Stimulated activated CD8-positive, alpha-beta memory T cell treated with anti-CD3 and anti-CD28 coated beads, Interleukin-4, amount 100 ng/mL, for 24 hours (primary cell): Measurements from ENCODE around the gene SERPINB6.
"Not testable (repeated sequence)": the region's sequence is repeated elsewhere in the genome, so short reads cannot be mapped to it uniquely, and the experiment has no call there.

Experiments
- DNase-seq: peaks from one replicate; pipeline ENCODE4 v3.0.0-alpha.2; 2020; ENCODE audit warnings: low read depth

Gene SERPINB6

GRCh38 chr6:2977799-2978590 lies 6.6 kb upstream of the SERPINB6 start:
- DNase-seq = no peak

GRCh38 chr6:2977290-2977689 lies 5.9 kb upstream of the SERPINB6 start:
- DNase-seq = no peak

DNA sequence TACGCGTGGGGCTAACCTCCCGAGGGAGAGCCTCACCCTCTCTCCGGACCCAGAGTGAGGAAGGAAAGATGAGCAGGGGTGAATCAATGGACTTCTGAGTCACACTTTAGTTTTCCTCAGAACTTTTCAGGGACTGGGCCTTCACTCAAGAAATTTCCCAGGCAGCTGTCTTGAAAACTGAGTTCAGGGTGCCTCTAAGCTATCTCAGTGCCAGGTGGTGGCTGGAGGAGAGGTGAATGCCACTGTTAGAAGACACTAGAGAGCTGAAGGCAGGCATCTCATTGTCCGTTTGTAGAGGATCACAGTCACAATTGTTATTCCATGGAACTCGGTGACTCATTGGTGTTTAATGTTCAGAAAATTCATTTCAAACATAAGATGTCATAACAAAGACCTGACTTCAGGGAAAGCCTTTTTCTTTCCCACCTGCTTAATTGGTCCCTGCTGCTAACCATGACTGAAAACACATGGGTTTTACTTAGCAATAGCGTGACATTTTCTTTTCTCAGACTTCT lies 5.3 kb upstream of the SERPINB6 start:
- no peak for DNase-seq

DNA sequence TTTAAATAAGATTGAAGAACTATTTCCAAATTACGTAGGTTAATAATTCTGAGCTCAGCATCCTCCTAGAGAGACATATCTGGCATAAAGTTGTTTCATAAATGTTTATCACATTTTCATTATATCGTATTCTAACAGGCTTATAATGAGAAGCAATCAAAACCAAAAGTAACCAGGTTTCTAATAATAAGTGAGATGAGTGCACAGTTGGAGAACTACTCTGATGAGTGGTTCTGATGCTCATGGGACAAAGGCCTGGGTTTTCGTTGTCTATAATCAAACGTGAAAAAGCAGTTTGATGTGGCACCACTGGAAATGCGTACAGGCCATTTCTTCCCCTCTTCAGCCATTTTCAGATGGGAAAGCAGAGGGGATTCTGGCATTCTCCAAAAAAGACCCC lies 4.7 kb upstream of the SERPINB6 start:
- DNase-seq = no peak

DNA sequence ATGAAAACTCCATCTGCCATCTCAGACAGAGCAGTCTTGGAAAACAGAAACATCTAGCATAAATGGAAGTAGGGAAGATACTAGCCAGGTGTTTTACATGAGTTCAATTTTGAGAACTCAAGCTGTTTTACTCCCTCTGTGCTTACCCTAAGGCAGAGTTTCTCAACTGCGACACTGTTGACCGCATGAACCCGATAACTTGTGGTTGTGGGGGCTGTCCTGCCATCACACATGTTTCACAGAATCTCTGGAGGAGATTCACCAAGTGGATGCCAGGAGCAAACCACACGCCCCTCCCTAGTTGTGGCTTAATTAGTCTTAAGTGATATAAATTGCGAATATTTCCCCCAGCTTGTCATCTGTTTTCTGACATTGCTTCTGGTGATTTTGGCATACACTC lies 2.3 kb upstream of the SERPINB6 start:
- no peak for DNase-seq

GRCh38 chr6:2973180-2973579 lies 1.8 kb upstream of the SERPINB6 start:
- DNase-seq = not testable (repeated sequence)

DNA sequence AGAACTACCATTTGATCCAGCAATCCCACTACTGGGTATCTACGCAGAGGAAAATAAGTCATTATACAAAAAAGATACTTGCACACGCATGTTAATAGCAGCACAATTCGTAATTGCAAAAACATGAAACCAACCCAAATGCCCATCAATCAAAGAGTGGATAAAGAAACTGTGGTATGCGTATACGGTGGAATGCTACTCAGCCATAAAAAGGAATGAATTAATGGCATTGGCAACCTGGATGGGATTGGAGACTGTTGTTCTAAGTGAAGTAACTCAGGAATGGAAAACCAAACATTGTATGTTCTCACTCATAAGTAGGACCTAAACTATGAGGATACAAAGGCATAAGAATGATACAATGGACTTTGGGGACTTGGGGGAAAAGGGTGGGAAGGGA lies 1.3 kb upstream of the SERPINB6 start:
- not testable (repeated sequence) for DNase-seq

DNA sequence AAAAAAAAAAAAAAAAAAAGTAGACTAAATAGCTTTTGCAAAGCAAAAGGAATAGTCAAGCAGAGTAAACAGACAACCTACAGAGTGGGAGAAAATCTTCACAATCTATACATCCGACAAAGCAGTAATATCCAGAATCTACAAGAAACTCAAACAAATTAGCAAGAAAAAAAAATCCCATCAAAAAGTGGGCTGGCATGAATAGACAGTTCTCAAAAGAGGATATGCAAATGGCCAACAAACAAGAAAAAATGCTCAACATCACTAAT lies 786 bp upstream of the SERPINB6 start:
- not testable (repeated sequence) for DNase-seq

DNA sequence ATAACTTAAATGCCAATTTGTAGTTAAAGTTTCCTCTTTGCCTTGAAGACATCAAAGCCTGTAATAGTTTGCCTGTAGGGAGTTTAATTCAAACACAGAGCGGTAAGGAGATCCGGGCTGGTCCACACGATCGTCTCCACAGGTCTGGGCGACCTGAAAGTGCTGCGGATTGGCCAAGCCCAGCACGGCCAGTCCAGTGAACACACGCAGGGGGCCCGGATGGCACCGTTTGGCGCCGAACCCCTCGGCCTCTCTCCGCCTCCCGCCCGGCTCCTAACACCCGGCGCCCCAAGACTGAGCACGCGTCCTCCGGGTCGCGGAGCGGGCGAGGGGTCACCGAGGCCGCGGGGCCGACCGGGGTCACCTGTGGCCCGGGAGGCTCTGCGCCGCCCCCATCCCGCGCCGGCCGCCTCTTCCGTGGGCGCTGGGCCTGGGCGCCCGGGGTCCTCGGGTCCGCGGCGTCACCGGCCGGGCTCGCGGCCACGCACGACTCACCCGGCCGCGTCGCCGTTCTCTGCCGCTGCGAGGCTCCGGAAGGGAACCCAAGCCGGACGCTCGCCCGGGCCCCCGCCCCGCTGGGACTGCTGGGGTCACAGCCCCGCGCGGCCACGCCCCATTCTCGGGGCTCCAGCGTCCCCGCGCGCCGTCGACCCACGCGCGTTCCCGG lies 481 bp downstream of the SERPINB6 start:
- DNase-seq = peak; percentile 39

DNA sequence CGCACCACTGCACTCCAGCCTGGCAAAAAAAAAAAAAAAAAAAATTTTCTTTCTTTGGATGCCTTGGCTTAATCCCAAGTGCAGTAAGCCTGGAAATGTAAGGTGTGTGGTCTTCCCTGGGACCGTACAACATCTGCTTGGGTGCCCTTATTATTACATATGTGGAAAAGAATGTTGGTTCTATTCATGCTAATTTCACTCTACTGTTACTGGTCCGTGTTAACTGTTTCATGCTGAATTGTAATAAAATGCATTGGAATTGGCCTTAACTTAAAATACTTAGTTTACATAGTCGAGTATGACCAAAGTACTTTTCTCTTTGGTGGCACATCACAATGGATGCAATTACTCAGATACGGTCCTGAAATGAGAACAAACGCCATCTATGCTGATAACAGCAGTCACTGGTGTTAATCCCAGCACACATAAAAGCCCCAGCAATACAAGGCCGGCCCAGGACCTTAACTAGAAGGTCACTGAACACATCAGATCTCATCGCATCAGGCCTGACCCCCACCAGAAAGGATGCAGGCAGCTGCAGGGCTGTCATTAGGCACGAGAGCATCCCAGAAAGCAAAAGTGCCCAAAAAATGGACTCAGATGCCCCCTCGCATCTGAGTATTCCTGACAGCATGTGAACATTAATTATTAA lies 1.2 kb downstream of the SERPINB6 start:
- no peak for DNase-seq

DNA sequence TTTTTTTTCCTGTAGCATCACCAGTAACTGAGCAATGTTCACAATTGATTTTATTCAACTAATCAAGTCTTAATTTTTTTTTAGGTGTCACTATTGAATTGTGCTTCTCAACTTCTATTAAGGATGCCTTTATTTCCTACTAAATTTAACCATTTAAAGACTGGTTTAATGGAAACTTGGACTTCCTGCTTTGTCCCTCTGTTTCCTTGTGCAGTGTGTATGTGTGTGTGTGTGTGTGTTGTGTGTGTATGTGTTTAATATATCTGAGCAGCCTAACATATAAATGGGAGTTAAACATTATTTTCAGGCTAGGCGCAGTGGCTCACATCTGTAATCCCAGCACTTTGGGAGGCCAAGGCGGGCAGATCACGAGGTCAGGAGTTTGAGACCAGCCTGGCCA lies 1.8 kb downstream of the SERPINB6 start:
- DNase-seq = no peak

DNA sequence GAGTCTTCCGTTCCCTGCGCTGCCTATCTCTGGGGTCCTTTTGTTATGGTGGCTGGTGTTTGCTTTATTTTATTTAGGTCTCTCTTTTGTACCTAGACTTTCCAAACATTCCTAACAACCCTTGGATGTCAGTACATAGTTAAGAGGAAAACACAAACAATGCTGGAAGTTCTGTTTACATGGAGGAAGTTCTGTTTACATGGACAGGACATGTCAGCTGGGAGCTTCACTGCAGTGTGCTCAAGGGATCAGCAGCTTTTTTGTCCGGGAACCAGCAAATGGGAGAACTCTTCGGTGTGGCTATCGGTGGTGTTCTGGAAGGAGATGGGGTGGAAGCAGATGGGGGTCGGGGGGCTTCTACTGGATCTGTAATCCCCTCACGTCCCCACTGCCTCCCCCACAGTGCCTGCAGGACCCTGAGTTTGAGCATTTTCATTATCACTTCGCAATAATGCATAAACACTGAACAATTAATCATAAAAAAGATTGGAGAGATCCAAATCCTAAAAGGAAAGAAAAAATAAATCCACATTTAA lies 2.7 kb downstream of the SERPINB6 start:
- no peak for DNase-seq

GRCh38 chr6:2967936-2968335 lies 3.4 kb downstream of the SERPINB6 start:
- DNase-seq = no peak

GRCh38 chr6:2966347-2966746 lies 5.0 kb downstream of the SERPINB6 start:
- DNase-seq = no peak

DNA sequence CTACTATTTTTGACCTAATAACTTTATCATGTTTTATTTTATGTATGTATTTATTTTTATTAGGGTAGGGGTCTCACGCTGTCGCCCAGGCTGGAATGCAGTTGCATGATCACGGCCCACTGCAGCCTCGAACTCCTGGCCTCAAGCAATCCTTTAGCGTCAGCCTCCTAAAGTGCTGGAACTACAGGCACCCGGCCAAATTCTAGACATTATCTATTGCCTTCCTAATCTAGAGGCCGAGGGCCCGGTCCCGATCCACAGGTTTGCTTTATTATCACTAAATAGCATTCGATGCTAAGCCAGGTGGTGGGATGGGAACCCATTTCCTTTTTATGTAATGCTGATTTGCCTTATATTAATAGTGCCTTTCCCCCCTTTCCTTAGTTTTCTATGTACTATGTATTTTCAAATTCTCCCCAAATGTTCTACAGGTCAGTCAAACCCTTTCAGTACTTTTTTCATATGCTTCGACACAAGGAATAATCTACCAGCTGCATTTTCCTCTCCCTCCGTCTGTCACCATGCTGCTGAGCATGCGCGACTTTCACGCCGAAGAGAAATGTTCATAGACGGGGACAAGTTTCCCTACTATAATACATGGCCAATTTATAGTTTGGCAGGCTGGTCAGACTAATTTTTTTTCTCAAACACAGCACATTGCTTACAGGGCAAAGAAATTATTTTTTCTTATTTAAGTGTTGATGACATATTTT lies 6.4 kb downstream of the SERPINB6 start:
- DNase-seq = no peak

- DNase-seq = no peak
Observed at GRCh38 chr6:2963756-2964155, 7.6 kb downstream of the SERPINB6 start.

- DNase-seq = no peak
Observed at GRCh38 chr6:2962636-2963035, 8.7 kb downstream of the SERPINB6 start.

DNA sequence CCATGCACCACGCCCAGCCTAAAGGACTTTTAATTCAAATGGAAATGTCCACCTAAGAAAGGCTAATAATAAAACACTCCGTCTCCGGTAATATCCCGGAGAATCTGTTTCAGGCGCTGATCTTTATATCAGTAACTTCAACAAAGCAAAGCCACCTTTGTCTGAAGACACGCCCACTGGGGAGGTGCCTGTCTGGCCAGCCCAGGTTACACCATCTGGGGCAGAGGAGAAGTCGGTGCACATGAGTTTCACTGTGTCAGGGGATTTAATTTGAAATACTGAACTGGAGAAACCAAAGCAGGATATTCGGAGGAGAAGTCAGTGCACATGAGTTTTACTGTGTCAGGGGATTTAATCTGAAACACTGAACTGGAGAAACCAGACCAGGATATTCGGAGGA lies 9.4 kb downstream of the SERPINB6 start:
- no peak for DNase-seq

DNA sequence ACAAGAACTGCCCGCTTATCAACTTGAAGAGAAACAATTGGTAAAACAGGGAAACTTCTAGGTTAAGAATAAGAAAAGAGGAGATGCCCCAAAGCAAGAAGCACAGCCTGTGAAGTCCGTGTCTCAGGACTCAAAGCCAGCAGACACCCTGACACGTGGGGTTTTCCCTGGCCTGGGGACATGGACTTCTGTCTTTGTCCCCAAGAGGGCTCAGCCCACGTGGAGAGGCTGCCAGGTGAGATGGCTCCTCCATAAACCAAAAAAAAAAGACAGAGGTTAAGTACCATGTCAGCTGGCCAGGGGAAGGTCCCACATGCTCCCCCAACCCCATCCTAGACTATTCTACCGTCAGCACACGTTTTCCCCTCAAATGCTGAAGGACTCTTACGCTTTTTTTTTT lies 9.9 kb downstream of the SERPINB6 start:
- no peak for DNase-seq

GRCh38 chr6:2960935-2961334 lies 10.4 kb downstream of the SERPINB6 start:
- no peak for DNase-seq

GRCh38 chr6:2959909-2960719 lies 11.3 kb downstream of the SERPINB6 start:
- no peak for DNase-seq
